Measurements from ENCODE around the gene OPTC.

DNA sequence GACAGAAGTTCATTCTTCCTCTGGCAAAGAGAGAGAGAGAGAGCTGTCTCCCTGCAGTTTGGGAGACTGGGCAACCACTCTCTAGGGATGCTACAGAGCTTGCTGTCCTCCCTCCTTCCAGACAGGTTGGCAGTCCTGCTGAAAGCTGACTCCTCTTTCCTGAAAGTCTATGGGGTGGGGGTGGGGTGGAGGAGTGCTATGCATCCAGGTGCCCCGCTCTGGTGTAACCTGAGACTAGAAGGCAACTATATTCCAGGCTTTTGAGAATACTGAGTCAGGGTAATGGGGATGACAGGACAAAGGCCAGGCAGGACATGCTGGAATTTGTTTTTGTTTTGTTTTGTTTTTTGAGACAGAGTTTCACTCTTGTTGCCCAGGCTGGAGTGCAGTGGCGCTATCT, 55.4 kb downstream of the OPTC start:
- no peak for TF ChIP-seq POLR2AphosphoS5 (IDR thresholded peaks at IDR 0.05; ENCODE audit: borderline replicate concordance, low read depth, low read length)
- TF ChIP-seq EZH2 (IDR thresholded peaks at IDR 0.05): no peak
- no peak for TF ChIP-seq FOXP2 (optimal IDR thresholded peaks at IDR 0.05; ENCODE audit: control extremely low read depth, extremely low read length, insufficient read depth)

Measured in SK-N-MC (cell line).